GM13977 (cell line): ENCODE results near the gene ATP8A2.
"Not testable (repeated sequence)": the region's sequence is repeated elsewhere in the genome, so short reads cannot be mapped to it uniquely, and the experiment has no call there.

Source experiments
- DNase-seq: peaks from one replicate; pipeline ENCODE4 v3.0.0; 2012; ENCODE audit warnings: low spot score
- in situ Hi-C: fragments of 300-500 bp; cut with MboI; formaldehyde crosslinking; loops from one replicate; pipeline ENCODE4 v1.12.0; 2022; ENCODE audit warnings: low sequenced_read_pairs, low pct_unique_long_range_greater_than_20kb, mixed read lengths, inconsistent platforms; ENCODE audit not compliant: unreplicated experiment
- TF ChIP-seq, protein P1 (sequence below): IDR thresholded peaks from 2 replicates; pipeline ENCODE4 v1.5.1; 2012; ENCODE audit warnings: mild to moderate bottlenecking, control low read depth; ENCODE audit not compliant: insufficient read depth; ENCODE audit errors: extremely low read depth, missing control alignments

Gene ATP8A2

DNA sequence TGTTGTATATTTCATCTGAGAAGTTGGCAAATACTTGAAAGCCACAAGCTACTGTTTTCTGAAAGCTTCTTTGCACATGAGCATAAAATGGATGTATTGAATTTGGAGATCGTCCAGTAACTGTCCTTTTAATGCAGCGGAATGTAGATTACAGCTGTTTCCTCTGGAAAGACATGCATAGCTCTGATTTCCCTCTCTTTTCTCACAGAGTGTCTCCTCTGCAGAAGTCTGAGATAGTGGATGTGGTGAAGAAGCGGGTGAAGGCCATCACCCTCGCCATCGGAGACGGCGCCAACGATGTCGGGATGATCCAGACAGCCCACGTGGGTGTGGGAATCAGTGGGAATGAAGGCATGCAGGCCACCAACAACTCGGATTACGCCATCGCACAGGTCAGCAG is 397.1 kb downstream of the ATP8A2 start:
- TF ChIP-seq, protein P1, sequence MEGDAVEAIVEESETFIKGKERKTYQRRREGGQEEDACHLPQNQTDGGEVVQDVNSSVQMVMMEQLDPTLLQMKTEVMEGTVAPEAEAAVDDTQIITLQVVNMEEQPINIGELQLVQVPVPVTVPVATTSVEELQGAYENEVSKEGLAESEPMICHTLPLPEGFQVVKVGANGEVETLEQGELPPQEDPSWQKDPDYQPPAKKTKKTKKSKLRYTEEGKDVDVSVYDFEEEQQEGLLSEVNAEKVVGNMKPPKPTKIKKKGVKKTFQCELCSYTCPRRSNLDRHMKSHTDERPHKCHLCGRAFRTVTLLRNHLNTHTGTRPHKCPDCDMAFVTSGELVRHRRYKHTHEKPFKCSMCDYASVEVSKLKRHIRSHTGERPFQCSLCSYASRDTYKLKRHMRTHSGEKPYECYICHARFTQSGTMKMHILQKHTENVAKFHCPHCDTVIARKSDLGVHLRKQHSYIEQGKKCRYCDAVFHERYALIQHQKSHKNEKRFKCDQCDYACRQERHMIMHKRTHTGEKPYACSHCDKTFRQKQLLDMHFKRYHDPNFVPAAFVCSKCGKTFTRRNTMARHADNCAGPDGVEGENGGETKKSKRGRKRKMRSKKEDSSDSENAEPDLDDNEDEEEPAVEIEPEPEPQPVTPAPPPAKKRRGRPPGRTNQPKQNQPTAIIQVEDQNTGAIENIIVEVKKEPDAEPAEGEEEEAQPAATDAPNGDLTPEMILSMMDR: no peak

DNA sequence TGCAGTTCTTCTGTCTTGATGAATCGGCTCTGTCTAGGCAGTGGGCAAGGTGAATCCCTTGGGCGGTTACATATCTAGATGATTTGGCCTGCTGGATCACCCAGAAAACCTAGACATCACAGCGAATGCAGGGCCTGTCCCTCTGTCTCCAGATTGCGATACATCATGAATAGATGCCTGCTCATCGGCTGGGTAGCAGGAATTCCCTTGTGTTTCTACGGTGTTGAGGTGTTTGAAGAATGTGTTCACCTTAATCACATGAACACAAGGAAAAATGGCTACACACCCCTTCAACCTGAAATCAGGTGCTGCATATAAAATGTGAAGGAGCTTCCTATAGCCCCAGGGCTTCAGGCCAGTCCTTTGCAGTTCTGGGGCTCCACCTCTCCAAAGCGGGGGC is 398.8 kb downstream of the ATP8A2 start:
- no peak for DNase-seq

More for the DNA sequence above, 397.1 kb downstream of the ATP8A2 start:
- in situ Hi-C loops: no loop called here
- DNase-seq: no peak

DNA sequence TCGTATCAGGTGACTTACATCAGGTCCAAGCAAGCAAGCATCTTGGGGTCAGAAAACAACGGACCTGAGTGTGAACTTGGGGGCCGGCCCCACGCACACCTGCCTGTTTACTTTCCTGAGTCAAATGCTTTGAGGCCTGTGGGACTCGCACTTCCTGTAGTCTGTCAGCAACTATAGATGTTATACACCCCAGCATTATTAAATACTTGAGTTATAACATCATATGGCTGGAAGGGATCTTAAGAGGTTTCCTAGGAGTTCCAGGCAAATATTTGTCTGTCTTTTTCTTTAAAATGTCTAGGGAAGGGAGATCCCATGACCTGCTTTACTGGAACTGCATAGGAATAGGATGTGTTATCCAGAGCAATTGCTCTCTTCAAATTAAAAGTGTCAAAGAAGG is 399.4 kb downstream of the ATP8A2 start:
- in situ Hi-C loops: no loop called here
- no peak for DNase-seq

More for the DNA sequence above, 398.8 kb downstream of the ATP8A2 start:
- TF ChIP-seq, protein P1: no peak
- in situ Hi-C loops: no loop called here

DNA sequence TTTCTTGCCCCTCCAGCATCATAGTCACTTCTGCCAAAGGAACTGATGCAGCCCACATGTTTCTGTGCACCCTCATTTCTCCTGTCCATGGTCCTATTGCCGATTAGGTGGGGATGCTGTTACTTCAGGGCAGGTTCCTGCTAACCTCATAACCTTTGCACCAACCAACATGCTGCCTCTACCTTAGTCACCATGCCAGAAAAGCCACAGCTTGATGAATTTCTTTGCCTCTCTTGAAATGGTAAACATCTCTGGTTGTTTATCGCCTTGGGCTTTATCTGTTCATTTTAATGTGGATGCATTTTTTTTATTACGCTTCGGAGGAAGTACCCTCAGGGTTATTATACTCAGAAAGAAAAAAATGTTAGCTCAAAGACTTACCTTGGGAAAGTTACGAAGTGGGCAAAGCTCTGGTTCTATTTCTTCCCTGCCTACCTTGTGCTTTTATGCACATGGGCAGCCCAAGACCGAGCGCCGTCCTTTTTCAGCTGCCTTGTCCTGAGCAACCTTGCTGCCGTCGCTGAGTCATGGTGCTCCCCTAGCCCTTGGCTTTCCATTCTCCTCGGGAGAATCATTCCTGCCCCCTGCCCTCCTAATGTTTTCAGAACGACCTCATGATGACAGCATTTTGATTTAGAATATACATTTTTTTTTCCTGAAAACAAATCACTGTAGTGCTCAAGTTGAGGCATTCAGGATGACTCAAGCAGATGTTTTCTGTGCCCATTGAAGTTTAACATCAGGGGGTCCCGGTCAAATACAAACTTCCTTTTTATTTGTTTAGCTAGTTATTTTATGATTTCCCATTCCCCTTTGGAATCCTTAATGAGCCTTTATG is 400.1 kb downstream of the ATP8A2 start:
- DNase-seq: no peak
- in situ Hi-C loops: no loop called here
- TF ChIP-seq, protein P1: no peak

More for the DNA sequence above, 399.4 kb downstream of the ATP8A2 start:
- TF ChIP-seq, protein P1: no peak

DNA sequence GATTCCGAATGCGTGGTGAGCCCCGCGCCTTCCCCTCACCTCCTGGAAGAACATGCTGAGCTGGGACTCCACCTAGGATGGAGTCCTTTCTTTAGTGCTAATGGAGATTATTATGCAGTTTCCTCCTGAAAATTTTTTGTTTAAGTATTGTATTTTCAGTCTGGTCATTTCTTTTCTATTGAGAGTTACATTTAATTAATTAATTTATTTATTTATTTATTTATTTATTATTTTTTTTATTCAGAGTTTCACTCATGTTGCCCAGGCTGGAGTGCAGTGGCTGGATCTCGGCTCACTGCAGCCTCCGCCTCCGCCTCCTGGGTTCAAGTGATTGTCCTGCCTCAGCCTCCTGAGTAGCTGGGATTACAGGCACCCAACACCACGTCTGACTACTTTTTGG is 400.8 kb downstream of the ATP8A2 start:
- in situ Hi-C loops, DNase-seq: not testable (repeated sequence)

DNA sequence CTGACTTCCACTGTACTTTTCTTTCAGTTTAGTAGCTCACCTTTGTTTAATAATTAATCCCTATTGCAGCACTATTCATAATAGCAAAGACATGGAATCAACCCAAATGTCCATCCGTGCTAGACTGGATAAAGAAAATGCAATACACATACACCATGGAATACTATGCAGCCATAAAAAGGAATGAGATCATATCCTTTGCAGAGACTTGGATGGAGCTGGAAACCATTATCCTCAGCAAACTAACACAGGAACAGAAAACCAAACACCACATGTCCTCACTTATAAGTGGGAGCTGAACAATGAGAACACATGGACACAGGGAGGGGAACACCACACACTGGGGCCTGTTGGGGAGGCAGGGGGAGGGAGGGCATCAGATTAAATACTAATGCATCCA is 402.3 kb downstream of the ATP8A2 start:
- in situ Hi-C loops, DNase-seq: not testable (repeated sequence)

DNA sequence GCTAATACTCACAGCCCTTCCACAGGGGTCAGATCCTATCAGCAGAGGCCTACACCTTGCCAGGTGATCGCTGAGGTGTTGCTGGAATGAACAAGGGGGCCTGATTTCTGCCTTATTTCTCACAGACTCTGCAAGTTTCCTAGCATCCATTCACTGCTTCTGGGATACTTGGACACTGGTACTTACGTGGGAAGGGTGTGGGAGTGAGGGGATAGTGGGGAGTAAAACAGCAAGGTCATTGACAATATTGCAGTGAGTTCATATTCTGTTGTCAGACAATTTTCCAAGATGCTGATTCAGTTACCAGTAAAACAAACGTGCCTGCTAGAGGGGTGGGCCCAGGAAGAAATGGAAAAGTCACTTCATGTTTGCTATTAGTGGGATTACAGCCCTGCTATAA is 403.5 kb downstream of the ATP8A2 start:
- TF ChIP-seq, protein P1: no peak
- in situ Hi-C loops: no loop called here
- DNase-seq: no peak
